ENCODE measurements around the gene SLC25A19. TPM values are rescaled to one million over a fixed set of nuclear protein-coding genes. Genes with fewer than 3 reads are reported as not detected.

The SLC25A19 gene
- total and polyA plus RNA-seq, 2 donors from 2014 or later, result 11.2 to 15.3 TPM

DNA sequence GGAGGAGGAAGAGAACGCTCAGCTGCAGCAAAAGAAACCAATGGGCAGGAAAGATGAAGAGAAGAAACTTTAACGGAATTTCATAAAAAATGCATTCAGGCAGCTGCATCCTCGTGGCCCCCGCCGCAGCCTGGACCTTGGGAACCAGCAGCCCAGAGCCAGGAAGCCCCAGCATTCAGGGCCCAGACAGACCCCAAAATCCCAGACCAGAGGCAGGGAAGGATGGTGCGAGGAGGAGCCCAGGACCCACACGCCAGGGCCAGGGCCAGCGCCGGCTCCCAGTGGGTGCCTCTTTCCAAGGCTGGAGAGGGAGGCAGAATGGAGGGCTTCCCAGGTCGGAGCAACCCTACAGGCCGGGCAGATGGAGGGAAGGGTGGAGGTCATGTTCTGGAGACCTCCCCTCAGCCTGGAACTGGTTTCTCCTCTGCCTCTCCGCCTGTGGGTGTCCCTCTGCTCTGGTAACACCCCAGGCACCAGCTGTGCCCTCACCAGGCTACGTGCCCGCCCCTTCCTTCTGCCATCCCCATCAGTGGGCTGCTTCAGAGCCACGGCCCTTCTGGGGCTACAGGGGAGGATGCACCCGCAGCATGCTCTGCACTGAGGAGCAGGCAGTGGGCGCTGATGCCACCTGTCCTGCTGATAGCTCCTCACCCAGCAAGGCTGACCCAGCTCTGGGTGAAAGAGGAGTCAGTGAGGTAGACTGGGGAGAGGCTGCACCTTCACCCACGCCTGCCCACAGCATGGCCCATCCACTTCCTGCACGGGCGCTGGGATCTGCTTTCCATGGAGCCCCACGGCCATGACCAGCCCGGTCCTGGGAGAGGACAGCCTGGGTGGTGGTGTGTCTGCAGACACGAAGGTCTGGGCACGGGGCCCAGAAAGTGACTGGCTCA lies 17.0 kb downstream of the SLC25A19 start:
- no peak overlapping the region for H3K27ac ChIP-seq (ENCODE audit: low read depth in 2 of 2, low read length in 2 of 2)
- intact Hi-C loops (cut with DNase I), result no loop called here
- no peak for FAIRE-seq
- H3K9ac ChIP-seq (ENCODE audit: low read length in 3 of 3), result peak overlapping the region in 2 of 3 donors; percentile 10 to 58
- no peaks in the 10 kb centered on the region for H3K9me3 ChIP-seq (ENCODE audit: control insufficient read depth in 2 of 3, insufficient read depth in 1 of 3, low read length in 3 of 3)
- TF ChIP-seq, protein P1, sequence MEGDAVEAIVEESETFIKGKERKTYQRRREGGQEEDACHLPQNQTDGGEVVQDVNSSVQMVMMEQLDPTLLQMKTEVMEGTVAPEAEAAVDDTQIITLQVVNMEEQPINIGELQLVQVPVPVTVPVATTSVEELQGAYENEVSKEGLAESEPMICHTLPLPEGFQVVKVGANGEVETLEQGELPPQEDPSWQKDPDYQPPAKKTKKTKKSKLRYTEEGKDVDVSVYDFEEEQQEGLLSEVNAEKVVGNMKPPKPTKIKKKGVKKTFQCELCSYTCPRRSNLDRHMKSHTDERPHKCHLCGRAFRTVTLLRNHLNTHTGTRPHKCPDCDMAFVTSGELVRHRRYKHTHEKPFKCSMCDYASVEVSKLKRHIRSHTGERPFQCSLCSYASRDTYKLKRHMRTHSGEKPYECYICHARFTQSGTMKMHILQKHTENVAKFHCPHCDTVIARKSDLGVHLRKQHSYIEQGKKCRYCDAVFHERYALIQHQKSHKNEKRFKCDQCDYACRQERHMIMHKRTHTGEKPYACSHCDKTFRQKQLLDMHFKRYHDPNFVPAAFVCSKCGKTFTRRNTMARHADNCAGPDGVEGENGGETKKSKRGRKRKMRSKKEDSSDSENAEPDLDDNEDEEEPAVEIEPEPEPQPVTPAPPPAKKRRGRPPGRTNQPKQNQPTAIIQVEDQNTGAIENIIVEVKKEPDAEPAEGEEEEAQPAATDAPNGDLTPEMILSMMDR (IDR thresholded peaks at IDR 0.05; ENCODE audit: borderline replicate concordance, extremely low read depth, insufficient read depth), result no peak
- peaks cover 0 to 13% (median 0%) of the 10 kb centered on the region in 3 donors for H3K4me1 ChIP-seq (ENCODE audit: control insufficient read depth in 2 of 3, insufficient read depth in 2 of 3, low read depth in 1 of 3, low read length in 3 of 3)
- H3K4me3 ChIP-seq (ENCODE audit: low read length in 3 of 3), result peak overlapping the region in 2 of 3 donors; percentile 60 to 65
- no peaks in the 10 kb centered on the region for H3K36me3 ChIP-seq (ENCODE audit: control insufficient read depth in 2 of 3, insufficient read depth in 3 of 3, low read length in 3 of 3)
- no peak for DNase-seq
- H3K27me3 ChIP-seq (ENCODE audit: control insufficient read depth, insufficient read depth, low read length), result no peaks in the 10 kb centered on the region

DNA sequence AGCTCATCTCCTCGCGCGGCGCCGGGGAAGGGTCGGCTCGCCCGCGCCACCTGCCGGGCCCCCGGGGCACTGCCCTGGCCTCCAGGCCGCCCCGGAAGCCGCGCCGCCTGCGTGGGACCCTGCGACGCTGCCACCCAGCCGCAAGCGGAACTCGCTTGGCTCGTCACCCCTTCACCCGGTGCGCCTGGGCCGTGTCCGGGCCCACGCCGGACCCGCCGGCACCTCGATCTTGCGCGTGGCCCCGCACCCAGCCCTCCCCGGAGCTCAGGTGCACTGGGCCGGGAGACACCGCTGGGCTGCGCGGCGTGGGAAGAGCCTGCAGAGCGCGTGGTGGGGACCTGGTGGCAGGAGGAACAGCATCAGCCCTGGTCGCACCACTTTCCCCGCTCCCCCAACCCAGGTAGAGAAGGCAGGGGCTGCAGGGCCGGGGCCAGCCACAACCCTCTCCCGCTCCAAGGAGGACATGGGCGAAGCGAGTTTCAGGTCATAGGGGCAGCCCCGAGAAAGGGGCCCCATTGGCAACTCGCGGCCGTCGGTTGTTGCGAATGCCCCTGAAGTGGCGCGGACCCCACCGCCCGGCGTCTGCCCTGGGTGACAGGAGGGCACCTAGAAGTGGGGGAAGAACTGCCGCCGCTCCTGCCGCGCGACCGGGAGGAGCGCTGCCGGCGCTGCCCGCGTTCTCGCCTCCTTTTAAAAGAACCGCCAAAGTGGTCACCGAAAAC lies 17.8 kb downstream of the SLC25A19 start:
- no peak for FAIRE-seq
- intact Hi-C loops (cut with DNase I), result no loop called here

DNA sequence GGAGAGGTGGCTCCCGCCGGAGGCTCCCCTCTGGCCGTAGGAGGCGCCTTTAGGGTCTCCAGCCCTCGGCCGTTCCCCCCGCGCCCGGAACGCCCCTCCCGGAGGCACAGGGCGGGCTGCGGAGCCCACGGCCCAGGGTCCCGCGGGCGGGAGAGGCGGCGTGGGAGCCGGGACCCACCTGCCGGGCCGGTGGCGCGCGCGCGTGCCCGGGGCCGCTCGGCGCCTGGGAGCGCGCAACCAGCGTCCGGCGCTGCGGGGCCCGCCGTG lies 18.3 kb downstream of the SLC25A19 start, which contains the start of gene MIF4GD:
Gene MIF4GD, minus strand, starts transcription at position 266 of the 267 bp plus-strand sequence. CDS start 1,036 bp downstream, outside the sequence.
- Histone ChIP-seq H3K4me3 (ENCODE audit: low read length in 3 of 3) (peak within 1 kb of the TSS; percentile 65 to 75 (median 68)), H3K36me3 (ENCODE audit: control insufficient read depth in 2 of 3, insufficient read depth in 3 of 3, low read length in 3 of 3) (peaks cover 3 to 9% (median 9%) of the 10 kb centered on the region in 3 donors), H3K9ac (ENCODE audit: low read length in 3 of 3) (peak within 1 kb of the TSS; percentile 44 to 94 (median 80)), H3K27ac (ENCODE audit: low read depth in 2 of 2, low read length in 2 of 2) (peak within 1 kb of the TSS; percentile 76 to 92), H3K9me3 (ENCODE audit: control insufficient read depth in 2 of 3, insufficient read depth in 1 of 3, low read length in 3 of 3) (no peaks in the 10 kb centered on the region), H3K4me1 (ENCODE audit: control insufficient read depth in 2 of 3, insufficient read depth in 2 of 3, low read depth in 1 of 3, low read length in 3 of 3) (peaks cover 0 to 13% (median 0%) of the 10 kb centered on the region in 3 donors), H3K27me3 (ENCODE audit: control insufficient read depth, insufficient read depth, low read length) (no peaks in the 10 kb centered on the region)
- no peak for DNase-seq
- no peak for FAIRE-seq
- intact Hi-C loops (cut with DNase I), result no loop called here
- TF ChIP-seq, protein P1 (IDR thresholded peaks at IDR 0.05; ENCODE audit: borderline replicate concordance, extremely low read depth, insufficient read depth), result no peak

More for the DNA sequence above, 17.8 kb downstream of the SLC25A19 start:
- TF ChIP-seq, protein P1 (IDR thresholded peaks at IDR 0.05; ENCODE audit: borderline replicate concordance, extremely low read depth, insufficient read depth), result peak; percentile 86
- peak overlapping the region; percentile 22 to 69 for H3K27ac ChIP-seq (ENCODE audit: low read depth in 2 of 2, low read length in 2 of 2)
- H3K27me3 ChIP-seq (ENCODE audit: control insufficient read depth, insufficient read depth, low read length), result no peaks in the 10 kb centered on the region
- peak overlapping the region; percentile 44 to 65 (median 60) for H3K4me3 ChIP-seq (ENCODE audit: low read length in 3 of 3)
- peak overlapping the region in 2 of 3 donors; percentile 10 to 58 for H3K9ac ChIP-seq (ENCODE audit: low read length in 3 of 3)
- peak; percentile 75 to 93 (median 86) for DNase-seq
- H3K9me3 ChIP-seq (ENCODE audit: control insufficient read depth in 2 of 3, insufficient read depth in 1 of 3, low read length in 3 of 3), result no peaks in the 10 kb centered on the region
- H3K36me3 ChIP-seq (ENCODE audit: control insufficient read depth in 2 of 3, insufficient read depth in 3 of 3, low read length in 3 of 3), result peaks cover 0 to 4% (median 4%) of the 10 kb centered on the region in 3 donors
- H3K4me1 ChIP-seq (ENCODE audit: control insufficient read depth in 2 of 3, insufficient read depth in 2 of 3, low read depth in 1 of 3, low read length in 3 of 3), result peaks cover 0 to 13% (median 0%) of the 10 kb centered on the region in 3 donors

Measured in kidney (tissue), 14 donors.